ENCODE data around the gene ZC3H7B.

The ZC3H7B gene

GRCh38 chr22:41347066-41347859, 45.9 kb downstream of the ZC3H7B start:
- DNase-seq (ENCODE audit: insufficient read length, low spot score): no peak
- FAIRE-seq: no peak
- TF ChIP-seq SPI1 (IDR thresholded peaks at IDR 0.05; ENCODE audit: low read depth, low read length): no peak
- no peak for TF ChIP-seq POU2F2 (IDR thresholded peaks at IDR 0.05; ENCODE audit: low read depth, low read length)

GRCh38 chr22:41348964-41349484, 47.7 kb downstream of the ZC3H7B start:
- FAIRE-seq (no peak), DNase-seq (ENCODE audit: insufficient read length, low spot score) (no peak)
- no peak for TF ChIP-seq POU2F2 (IDR thresholded peaks at IDR 0.05; ENCODE audit: low read depth, low read length)
- no peak for TF ChIP-seq TAF1 (IDR thresholded peaks at IDR 0.05; ENCODE audit: low read depth, low read length)
- no peak for TF ChIP-seq PAX5 (IDR thresholded peaks at IDR 0.05; ENCODE audit: insufficient read depth, low read length, severe bottlenecking)
- TF ChIP-seq SPI1 (IDR thresholded peaks at IDR 0.05; ENCODE audit: low read depth, low read length): no peak
- TF ChIP-seq POLR2A (IDR thresholded peaks at IDR 0.05; ENCODE audit: low read depth, low read length): no peak
- no peak for TF ChIP-seq POLR2AphosphoS5 (IDR thresholded peaks at IDR 0.05; ENCODE audit: low read depth, low read length)

GRCh38 chr22:41350087-41350486, 48.8 kb downstream of the ZC3H7B start:
- FAIRE-seq (no peak), DNase-seq (ENCODE audit: insufficient read length, low spot score) (no peak)
- TF ChIP-seq SPI1 (IDR thresholded peaks at IDR 0.05; ENCODE audit: low read depth, low read length): no peak
- no peak for TF ChIP-seq POU2F2 (IDR thresholded peaks at IDR 0.05; ENCODE audit: low read depth, low read length)
- TF ChIP-seq POLR2AphosphoS5 (IDR thresholded peaks at IDR 0.05; ENCODE audit: low read depth, low read length): no peak
- TF ChIP-seq TAF1 (IDR thresholded peaks at IDR 0.05; ENCODE audit: low read depth, low read length): no peak
- TF ChIP-seq PAX5 (IDR thresholded peaks at IDR 0.05; ENCODE audit: insufficient read depth, low read length, severe bottlenecking): no peak
- TF ChIP-seq POLR2A (IDR thresholded peaks at IDR 0.05; ENCODE audit: low read depth, low read length): no peak

- no peak for DNase-seq (ENCODE audit: insufficient read length, low spot score)
- FAIRE-seq: no peak
- TF ChIP-seq PAX5 (IDR thresholded peaks at IDR 0.05; ENCODE audit: insufficient read depth, low read length, severe bottlenecking) (no peak), SPI1 (IDR thresholded peaks at IDR 0.05; ENCODE audit: low read depth, low read length) (no peak)
These were observed 49.7 kb downstream of the ZC3H7B start for GRCh38 chr22:41351011-41351410.

GRCh38 chr22:41352058-41352457, 50.7 kb downstream of the ZC3H7B start:
- DNase-seq (ENCODE audit: insufficient read length, low spot score): no peak
- FAIRE-seq: no peak
- no peak for TF ChIP-seq POLR2AphosphoS5 (IDR thresholded peaks at IDR 0.05; ENCODE audit: low read depth, low read length)
- no peak for TF ChIP-seq POLR2A (IDR thresholded peaks at IDR 0.05; ENCODE audit: low read depth, low read length)
- no peak for TF ChIP-seq POU2F2 (IDR thresholded peaks at IDR 0.05; ENCODE audit: low read depth, low read length)
- TF ChIP-seq PAX5 (IDR thresholded peaks at IDR 0.05; ENCODE audit: insufficient read depth, low read length, severe bottlenecking): no peak
- TF ChIP-seq TAF1 (IDR thresholded peaks at IDR 0.05; ENCODE audit: low read depth, low read length): no peak
- TF ChIP-seq SPI1 (IDR thresholded peaks at IDR 0.05; ENCODE audit: low read depth, low read length): no peak

- FAIRE-seq (no peak), DNase-seq (ENCODE audit: insufficient read length, low spot score) (no peak)
- no peak for TF ChIP-seq POU2F2 (IDR thresholded peaks at IDR 0.05; ENCODE audit: low read depth, low read length)
- no peak for TF ChIP-seq TAF1 (IDR thresholded peaks at IDR 0.05; ENCODE audit: low read depth, low read length)
- no peak for TF ChIP-seq PAX5 (IDR thresholded peaks at IDR 0.05; ENCODE audit: insufficient read depth, low read length, severe bottlenecking)
- no peak for TF ChIP-seq SPI1 (IDR thresholded peaks at IDR 0.05; ENCODE audit: low read depth, low read length)
- no peak for TF ChIP-seq POLR2AphosphoS5 (IDR thresholded peaks at IDR 0.05; ENCODE audit: low read depth, low read length)
- no peak for TF ChIP-seq POLR2A (IDR thresholded peaks at IDR 0.05; ENCODE audit: low read depth, low read length)
These were observed 52.7 kb downstream of the ZC3H7B start for GRCh38 chr22:41353862-41354575.

- no peak for FAIRE-seq
- TF ChIP-seq POU2F2 (IDR thresholded peaks at IDR 0.05; ENCODE audit: low read depth, low read length) (no peak), PAX5 (IDR thresholded peaks at IDR 0.05; ENCODE audit: insufficient read depth, low read length, severe bottlenecking) (no peak), POLR2A (IDR thresholded peaks at IDR 0.05; ENCODE audit: low read depth, low read length) (no peak), POLR2AphosphoS5 (IDR thresholded peaks at IDR 0.05; ENCODE audit: low read depth, low read length) (no peak)
- DNase-seq (ENCODE audit: insufficient read length, low spot score): no peak
These were observed 53.7 kb downstream of the ZC3H7B start for GRCh38 chr22:41354979-41355378.

GRCh38 chr22:41355895-41356294, 54.6 kb downstream of the ZC3H7B start:
- DNase-seq (ENCODE audit: insufficient read length, low spot score) (no peak), FAIRE-seq (no peak)
- no peak for TF ChIP-seq SPI1 (IDR thresholded peaks at IDR 0.05; ENCODE audit: low read depth, low read length)
- no peak for TF ChIP-seq TAF1 (IDR thresholded peaks at IDR 0.05; ENCODE audit: low read depth, low read length)
- TF ChIP-seq POLR2A (IDR thresholded peaks at IDR 0.05; ENCODE audit: low read depth, low read length): no peak
- TF ChIP-seq PAX5 (IDR thresholded peaks at IDR 0.05; ENCODE audit: insufficient read depth, low read length, severe bottlenecking): no peak
- TF ChIP-seq POLR2AphosphoS5 (IDR thresholded peaks at IDR 0.05; ENCODE audit: low read depth, low read length): no peak
- no peak for TF ChIP-seq POU2F2 (IDR thresholded peaks at IDR 0.05; ENCODE audit: low read depth, low read length)

GRCh38 chr22:41356430-41357028, 55.2 kb downstream of the ZC3H7B start:
- TF ChIP-seq POLR2AphosphoS5 (IDR thresholded peaks at IDR 0.05; ENCODE audit: low read depth, low read length) (no peak), POU2F2 (IDR thresholded peaks at IDR 0.05; ENCODE audit: low read depth, low read length) (no peak), POLR2A (IDR thresholded peaks at IDR 0.05; ENCODE audit: low read depth, low read length) (no peak)
- DNase-seq (ENCODE audit: insufficient read length, low spot score): no peak
- no peak for FAIRE-seq
